PC-9 (cell line): Measurements from ENCODE around the gene RYR1. TPM values are rescaled to one million over a fixed set of nuclear protein-coding genes. Genes with fewer than 3 reads are reported as not detected.
A peak's percentile ranks its signal among the peaks of the same experiment; 100 is the strongest.

Experiments
- BruUV-seq: library from RNA; stranded (reverse); fragments of 400-500 nt; replicated peaks from 2 replicates; lab custom pipeline; 2021; lab: Mats Ljungman, UMichigan
- CTCF ChIA-PET: fragments of 300-600 bp; sonication (Branson Sonifier 250); formaldehyde crosslinking; loops from one replicate; lab custom pipeline; 2022; ENCODE audit warnings: antibody characterized with exemption; lab: Charles Lee
- POLR2A ChIA-PET: fragments of 300-600 bp; sonication (Branson Sonifier 250); formaldehyde crosslinking; loops from one replicate; lab custom pipeline; 2022; ENCODE audit warnings: antibody characterized with exemption; ENCODE audit not compliant: unreplicated experiment; lab: Charles Lee
- DNase-seq, 2 experiments: peaks; one replicate each; pipeline versions ENCODE4 v3.0.0 to v3.0.0-alpha.2; 2015 to 2022; ENCODE audit warnings: mixed read lengths in 1 of 2
- H2AFZ ChIP-seq: fragments of 200-600 bp; sonication (generic); 2 replicates; pipeline ENCODE4 v1.8.1; 2017; ENCODE audit warnings: antibody characterized with exemption
- H3F3A ChIP-seq: fragments of 200-600 bp; sonication (generic); 2 replicates; pipeline ENCODE4 v1.8.1; 2017; ENCODE audit warnings: antibody characterized with exemption, mild to moderate bottlenecking, low read depth; ENCODE audit not compliant: insufficient read depth
- H3K27ac ChIP-seq: fragments of 200-600 bp; sonication (generic); 2 replicates; pipeline ENCODE4 v1.6.1; 2016; ENCODE audit warnings: mixed run types
- H3K27me3 ChIP-seq: fragments of 200-600 bp; sonication (generic); 2 replicates; pipeline ENCODE4 v1.6.1; 2016; ENCODE audit warnings: low read depth, mixed run types; ENCODE audit not compliant: insufficient read depth
- H3K36me3 ChIP-seq: fragments of 200-600 bp; sonication (generic); 2 replicates; pipeline ENCODE4 v1.6.1; 2016; ENCODE audit warnings: low read depth, mixed run types
- H3K4me1 ChIP-seq: fragments of 200-600 bp; sonication (generic); replicated peaks from 2 replicates; pipeline ENCODE4 v1.6.1; 2016; ENCODE audit warnings: mixed run types; ENCODE audit not compliant: insufficient read depth
- H3K4me2 ChIP-seq: fragments of 200-600 bp; sonication (generic); 2 replicates; pipeline ENCODE4 v1.6.1; 2017; ENCODE audit warnings: mixed run types
- H3K4me3 ChIP-seq: fragments of 200-600 bp; sonication (generic); 2 replicates; pipeline ENCODE4 v1.6.1; 2016; ENCODE audit warnings: mixed run types
- H3K79me2 ChIP-seq: fragments of 200-600 bp; sonication (generic); 2 replicates; pipeline ENCODE4 v1.6.1; 2017; ENCODE audit warnings: low read depth, mixed run types
- H3K9me2 ChIP-seq: fragments of 200-600 bp; sonication (generic); 2 replicates; pipeline ENCODE4 v1.8.1; 2017; ENCODE audit warnings: mild to moderate bottlenecking; ENCODE audit not compliant: insufficient read depth
- H3K9me3 ChIP-seq: fragments of 200-600 bp; sonication (generic); 2 replicates; pipeline ENCODE4 v1.8.1; 2016; ENCODE audit warnings: low read depth; ENCODE audit not compliant: insufficient read depth
- H4K20me1 ChIP-seq: fragments of 200-600 bp; sonication (generic); 2 replicates; pipeline ENCODE4 v1.8.1; 2017; ENCODE audit not compliant: insufficient read depth
- EZH2 ChIP-seq: fragments of 200-600 bp; sonication (generic); IDR thresholded peaks from 2 replicates; pipeline ENCODE4 v1.8.0; 2017; ENCODE audit warnings: antibody characterized with exemption, low read depth
- intact Hi-C: fragments of 100-400 bp; cut with micrococcal nuclease; formaldehyde crosslinking; loops from one replicate; pipeline ENCODE4 v1.10.0; 2022; ENCODE audit not compliant: unreplicated experiment
- total RNA-seq: library from RNA; stranded (reverse); gene quantifications from 2 replicates; pipeline ENCODE4 v1.2.3, GENCODE V29; 2021
- TF ChIP-seq, protein P1 (sequence below): fragments of 200-600 bp; sonication (generic); conservative IDR thresholded peaks from 2 replicates; pipeline ENCODE4 v1.6.1; 2017; ENCODE audit warnings: mixed run types, antibody characterized with exemption, mild to moderate bottlenecking, moderate library complexity

Gene RYR1
- total RNA-seq, 1 experiment from 2014 or later, result 1.0 TPM

DNA sequence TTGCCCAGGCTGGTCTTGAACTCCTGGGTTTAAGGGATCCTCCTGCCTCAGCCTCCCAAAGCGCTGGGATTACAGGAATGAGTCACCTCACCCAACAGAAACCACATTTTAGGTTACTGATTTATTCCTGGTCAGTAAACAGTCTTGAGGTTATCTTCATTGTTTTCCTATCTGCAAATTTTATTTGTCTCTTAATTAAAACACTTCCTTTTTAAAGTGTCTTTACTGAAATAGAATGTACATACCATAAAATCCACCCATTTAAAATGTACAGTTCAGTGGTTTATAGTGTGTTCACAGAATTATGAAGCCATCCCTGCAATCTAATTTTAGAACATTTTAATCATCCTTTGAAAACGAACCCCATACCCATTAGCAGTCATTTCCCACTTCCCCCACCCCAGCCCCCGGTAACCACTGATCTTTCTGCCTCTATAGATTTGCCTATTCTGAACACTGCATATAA lies 121.2 kb downstream of the RYR1 start:
- BruUV-seq, result no TSS peak
- Histone ChIP-seq H3F3A (peaks cover 6% of the 10 kb centered on the region; the same call in 1 of the 2 replicates), H3K4me2 (no peak overlapping the region), H3K79me2 (no peaks in the 10 kb centered on the region), H3K4me1 (peaks cover 2% of the 10 kb centered on the region; the same call in 1 of the 2 replicates), H2AFZ (no peak overlapping the region), H3K9me2 (no peaks in the 10 kb centered on the region), H3K27ac (no peak overlapping the region), H3K9me3 (no peaks in the 10 kb centered on the region), H4K20me1 (no peaks in the 10 kb centered on the region), H3K36me3 (no peaks in the 10 kb centered on the region), H3K4me3 (no peak overlapping the region), H3K27me3 (no peaks in the 10 kb centered on the region)
- TF ChIP-seq EZH2, result no peak
- TF ChIP-seq, protein P1, sequence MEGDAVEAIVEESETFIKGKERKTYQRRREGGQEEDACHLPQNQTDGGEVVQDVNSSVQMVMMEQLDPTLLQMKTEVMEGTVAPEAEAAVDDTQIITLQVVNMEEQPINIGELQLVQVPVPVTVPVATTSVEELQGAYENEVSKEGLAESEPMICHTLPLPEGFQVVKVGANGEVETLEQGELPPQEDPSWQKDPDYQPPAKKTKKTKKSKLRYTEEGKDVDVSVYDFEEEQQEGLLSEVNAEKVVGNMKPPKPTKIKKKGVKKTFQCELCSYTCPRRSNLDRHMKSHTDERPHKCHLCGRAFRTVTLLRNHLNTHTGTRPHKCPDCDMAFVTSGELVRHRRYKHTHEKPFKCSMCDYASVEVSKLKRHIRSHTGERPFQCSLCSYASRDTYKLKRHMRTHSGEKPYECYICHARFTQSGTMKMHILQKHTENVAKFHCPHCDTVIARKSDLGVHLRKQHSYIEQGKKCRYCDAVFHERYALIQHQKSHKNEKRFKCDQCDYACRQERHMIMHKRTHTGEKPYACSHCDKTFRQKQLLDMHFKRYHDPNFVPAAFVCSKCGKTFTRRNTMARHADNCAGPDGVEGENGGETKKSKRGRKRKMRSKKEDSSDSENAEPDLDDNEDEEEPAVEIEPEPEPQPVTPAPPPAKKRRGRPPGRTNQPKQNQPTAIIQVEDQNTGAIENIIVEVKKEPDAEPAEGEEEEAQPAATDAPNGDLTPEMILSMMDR, result no peak
- POLR2A ChIA-PET, result no interaction called here
- DNase-seq, result no peak
- intact Hi-C loops, result loop anchor here (5.0 kb wide), 2 partner anchors 83 to 283 kb away; no protein-coding TSS in a partner anchor
- CTCF ChIA-PET, result no interaction called here

GRCh38 chr19:38555200-38555599 lies 121.7 kb downstream of the RYR1 start:
- CTCF ChIA-PET, result no interaction called here

GRCh38 chr19:38556521-38557174 lies 123.2 kb downstream of the RYR1 start:
- DNase-seq, result no peak
- BruUV-seq, result no TSS peak
- H3K4me3 ChIP-seq, result no peak overlapping the region

More at GRCh38 chr19:38555200-38555599, 121.7 kb downstream of the RYR1 start:
- H3K79me2 ChIP-seq, result no peaks in the 10 kb centered on the region
- no TSS peak for BruUV-seq
- no peak overlapping the region for H3K4me2 ChIP-seq
- peaks cover 7% of the 10 kb centered on the region; the same call in 1 of the 2 replicates for H3K4me1 ChIP-seq
- H3K27ac ChIP-seq, result no peak overlapping the region
- H3K27me3 ChIP-seq, result no peaks in the 10 kb centered on the region
- H3K36me3 ChIP-seq, result no peaks in the 10 kb centered on the region
- H4K20me1 ChIP-seq, result no peaks in the 10 kb centered on the region
- POLR2A ChIA-PET, result no interaction called here
- H3K9me3 ChIP-seq, result no peaks in the 10 kb centered on the region
- no peak overlapping the region for H2AFZ ChIP-seq
- no peak overlapping the region for H3K4me3 ChIP-seq
- TF ChIP-seq EZH2, result no peak
- TF ChIP-seq, protein P1, result no peak
- H3K9me2 ChIP-seq, result no peaks in the 10 kb centered on the region
- no peak for DNase-seq
- H3F3A ChIP-seq, result peaks cover 7% of the 10 kb centered on the region; the same call in 1 of the 2 replicates
- intact Hi-C loops, result loop anchor here (5.0 kb wide), 2 partner anchors 82 to 282 kb away; no protein-coding TSS in a partner anchor

More at GRCh38 chr19:38556521-38557174, 123.2 kb downstream of the RYR1 start:
- Histone ChIP-seq H3K4me2 (no peak overlapping the region), H4K20me1 (no peaks in the 10 kb centered on the region), H3K4me1 (peaks cover 7% of the 10 kb centered on the region; the same call in 1 of the 2 replicates), H3K9me2 (no peaks in the 10 kb centered on the region), H3K27ac (no peak overlapping the region), H3K79me2 (no peaks in the 10 kb centered on the region), H3K36me3 (no peaks in the 10 kb centered on the region), H2AFZ (no peak overlapping the region), H3K27me3 (no peaks in the 10 kb centered on the region), H3F3A (peaks cover 3% of the 10 kb centered on the region; the same call in 1 of the 2 replicates), H3K9me3 (no peaks in the 10 kb centered on the region)
- intact Hi-C loops, result loop anchor here (5.0 kb wide), 2 partner anchors 81 to 281 kb away; no protein-coding TSS in a partner anchor
- TF ChIP-seq EZH2, result no peak
- TF ChIP-seq, protein P1, result 0 out of 2 replicates have a peak, but pooled peaks have one; percentile 40
- POLR2A ChIA-PET, result interaction anchor here (0.6 kb wide), 1 partner anchor 135 kb away, joined by 7 read pairs; no protein-coding TSS in a partner anchor
- CTCF ChIA-PET, result interaction anchor here (0.8 to 1.0 kb wide), 2 partner anchors 15 to 78 kb away, joined by 3 to 9 read pairs; no protein-coding TSS in a partner anchor
